Measurements from ENCODE around the gene FBXO44. TPM values are rescaled to one million over a fixed set of nuclear protein-coding genes. Genes with fewer than 3 reads are reported as not detected.

Gene FBXO44
- total RNA-seq, 1 experiment from 2014 or later = not detected

Other genes starting within 250 kb of the FBXO44 start
- gene DISP3, start 175.7 kb upstream of the FBXO44 start, total RNA-seq (2014; rRNA removed; shearing (Covaris generic)) = 1.9 and 2.1 TPM in 2 replicates
- gene FBXO2, start 448 bp upstream of the FBXO44 start, total RNA-seq (2014; rRNA removed; shearing (Covaris generic)) = not detected in 2 replicates
- gene FBXO6, start 9.3 kb downstream of the FBXO44 start, total RNA-seq (2014; rRNA removed; shearing (Covaris generic)) = not detected in 2 replicates
- gene MAD2L2, start 26.3 kb downstream of the FBXO44 start, total RNA-seq (2014; rRNA removed; shearing (Covaris generic)) = 172 and 174 TPM in 2 replicates
- gene DRAXIN, start 36.8 kb downstream of the FBXO44 start, total RNA-seq (2014; rRNA removed; shearing (Covaris generic)) = 7.1 and 8.0 TPM in 2 replicates
- 13.0 and 16.5 TPM in 2 replicates for gene AGTRAP, start 81.3 kb downstream of the FBXO44 start, total RNA-seq (2014; rRNA removed; shearing (Covaris generic))
- gene C1orf167, start 107.3 kb downstream of the FBXO44 start, total RNA-seq (2014; rRNA removed; shearing (Covaris generic)) = not detected in 2 replicates
- 10.1 and 11.1 TPM in 2 replicates for gene MTHFR, start 151.1 kb downstream of the FBXO44 start, total RNA-seq (2014; rRNA removed; shearing (Covaris generic))
- 10.7 and 14.2 TPM in 2 replicates for gene CLCN6, start 151.3 kb downstream of the FBXO44 start, total RNA-seq (2014; rRNA removed; shearing (Covaris generic))
- gene NPPA, start 192.9 kb downstream of the FBXO44 start, total RNA-seq (2014; rRNA removed; shearing (Covaris generic)) = 0.61 and 1.3 TPM in 2 replicates
- 0.67 and 0.89 TPM in 2 replicates for gene NPPB, start 204.1 kb downstream of the FBXO44 start, total RNA-seq (2014; rRNA removed; shearing (Covaris generic))

Measured in SJCRH30 (cell line).